GM21423 (cell line): Measurements from ENCODE around the gene PLBD1.

Experiments used
- ATAC-seq: cut with Tn5 transposase; IDR thresholded peaks from one replicate; pipeline ENCODE4 v1.9.1; 2021; ENCODE audit warnings: mild to moderate bottlenecking, moderate library complexity; ENCODE audit not compliant: unreplicated experiment

PLBD1 gene

DNA sequence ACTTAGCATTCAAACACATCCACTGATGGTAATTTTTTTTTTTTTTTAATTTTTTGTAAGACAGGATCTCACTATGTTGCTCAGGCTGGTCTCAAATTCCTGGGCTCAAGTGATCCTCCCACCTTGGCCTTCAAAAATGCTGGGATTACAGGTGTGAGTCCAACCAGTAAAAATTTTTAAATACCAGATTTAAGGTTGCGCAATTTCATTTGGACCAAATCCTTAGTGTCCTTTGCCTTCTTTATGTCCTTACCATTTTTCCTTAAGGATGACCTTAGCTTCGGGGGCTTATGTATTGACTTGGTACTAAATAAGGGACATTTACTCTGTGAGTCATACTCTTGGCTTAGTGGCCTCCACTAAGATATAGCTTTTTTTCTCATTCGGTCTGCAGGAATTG, 4.1 kb upstream of the PLBD1 start:
- no peak for ATAC-seq

GRCh38 chr12:14570231-14570630, 2.5 kb upstream of the PLBD1 start:
- ATAC-seq: no peak

DNA sequence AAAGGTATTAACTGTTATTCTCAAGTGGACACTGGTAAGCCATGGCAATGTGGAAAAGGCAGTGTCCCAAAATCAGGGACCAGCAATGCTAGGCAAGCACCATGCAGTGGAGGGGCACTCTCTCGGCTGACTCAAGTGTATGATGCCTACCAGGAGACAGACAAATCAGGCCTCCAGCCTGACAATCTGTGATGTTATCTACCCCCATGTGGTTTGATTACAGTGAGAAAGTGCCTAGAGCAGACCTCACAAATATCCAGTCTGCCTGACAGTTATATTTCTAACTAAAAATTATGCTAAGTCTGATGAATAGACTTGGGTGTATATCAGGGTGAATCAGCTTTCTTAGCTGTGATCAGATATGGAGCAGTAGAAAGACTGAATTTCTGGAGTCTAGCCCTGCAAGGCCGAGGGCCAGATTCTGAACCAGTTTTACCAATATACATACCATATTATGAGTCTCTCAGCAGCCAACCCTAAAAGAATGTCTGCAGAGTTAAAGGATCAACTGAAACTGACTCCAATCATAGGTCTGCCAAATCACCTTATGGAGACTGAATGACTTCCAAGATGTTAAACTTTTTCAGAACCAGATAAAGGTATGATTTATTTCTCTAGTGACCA, 3.2 kb downstream of the PLBD1 start:
- no peak for ATAC-seq

GRCh38 chr12:14563046-14563445, 4.6 kb downstream of the PLBD1 start:
- ATAC-seq: no peak

DNA sequence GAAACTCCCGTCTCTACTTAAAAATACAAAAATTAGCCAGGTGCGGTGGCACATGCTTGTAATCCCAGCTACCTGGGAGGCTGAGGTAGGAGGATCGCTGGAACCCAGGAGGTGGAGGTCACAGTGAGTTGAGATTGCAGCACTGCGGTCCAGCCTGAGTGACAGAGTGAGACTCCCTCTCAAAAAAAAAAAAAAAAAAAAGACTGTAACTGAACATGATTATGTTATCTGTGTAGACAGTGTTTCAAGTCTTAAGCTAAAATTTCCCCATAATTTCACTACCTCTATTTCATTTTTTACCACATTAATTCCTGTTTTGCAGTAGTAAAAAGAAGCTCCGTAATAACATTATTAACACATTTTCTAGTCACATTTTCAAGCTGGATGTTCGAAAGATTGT, 5.4 kb downstream of the PLBD1 start:
- no peak for ATAC-seq

DNA sequence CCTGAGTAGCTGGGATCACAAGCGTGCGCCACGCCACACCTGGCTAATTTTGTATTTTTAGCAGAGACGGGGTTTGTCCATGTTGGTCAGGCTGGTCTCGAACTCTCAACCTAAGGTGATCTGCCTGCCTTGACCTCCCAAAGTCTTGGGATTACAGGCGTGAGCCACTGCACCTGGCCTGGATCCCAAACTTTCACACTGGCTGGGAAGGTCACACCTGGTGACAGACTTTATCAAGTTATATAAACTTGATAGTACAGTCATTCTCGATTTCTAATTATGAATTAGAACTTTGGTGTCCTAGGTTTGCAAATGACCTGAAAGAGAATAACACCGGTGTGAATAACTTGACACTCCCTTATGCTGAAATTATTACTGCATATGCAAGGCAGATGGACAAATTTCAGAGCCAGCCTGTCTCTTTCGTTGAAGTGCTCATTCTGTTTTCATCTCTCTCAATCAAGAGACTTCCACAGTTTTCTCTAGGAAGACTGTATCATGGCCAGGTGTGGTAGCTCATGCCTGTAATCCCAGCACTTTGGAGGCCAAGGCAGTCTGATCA, 5.9 kb downstream of the PLBD1 start:
- ATAC-seq: no peak

GRCh38 chr12:14560904-14561574, 6.6 kb downstream of the PLBD1 start:
- ATAC-seq: no peak

- no peak for ATAC-seq
Measured at GRCh38 chr12:14558473-14558959, 9.2 kb downstream of the PLBD1 start.

- ATAC-seq: no peak
Measured at GRCh38 chr12:14557966-14558365, 9.7 kb downstream of the PLBD1 start.

DNA sequence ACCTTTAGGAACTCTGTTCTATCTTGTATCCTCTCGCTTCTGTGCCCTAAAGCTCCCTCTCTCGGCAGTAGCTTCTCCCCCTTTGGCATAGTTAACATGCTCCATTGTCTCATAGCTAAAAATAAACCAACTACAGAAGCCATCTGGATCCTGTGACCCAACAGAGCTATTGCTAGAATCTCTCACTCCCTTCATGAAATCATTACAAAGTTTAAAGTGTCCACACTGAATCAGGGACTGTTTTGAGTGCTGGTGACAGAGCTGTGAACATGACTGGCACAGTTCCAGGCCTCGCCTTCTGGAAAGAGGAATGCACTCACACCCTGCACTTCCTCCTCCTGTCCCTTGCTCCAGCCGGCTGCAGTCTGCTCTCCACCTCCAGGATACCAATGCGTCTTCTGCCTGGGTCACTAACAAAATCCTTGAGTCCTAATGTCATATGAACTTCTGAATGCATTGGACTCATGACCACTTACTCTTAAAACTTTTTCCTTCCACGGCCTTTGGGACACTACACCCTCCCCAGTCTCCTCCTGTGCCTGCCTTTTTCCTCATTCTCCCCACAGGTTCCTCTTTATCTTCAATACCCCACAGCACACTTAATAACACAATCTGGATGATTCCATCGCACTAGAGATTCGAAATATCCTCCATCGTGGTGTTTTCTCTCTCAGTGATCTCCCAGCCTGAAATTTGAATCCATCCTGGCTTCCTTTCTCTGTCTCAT, 13.2 kb downstream of the PLBD1 start:
- no peak for ATAC-seq

DNA sequence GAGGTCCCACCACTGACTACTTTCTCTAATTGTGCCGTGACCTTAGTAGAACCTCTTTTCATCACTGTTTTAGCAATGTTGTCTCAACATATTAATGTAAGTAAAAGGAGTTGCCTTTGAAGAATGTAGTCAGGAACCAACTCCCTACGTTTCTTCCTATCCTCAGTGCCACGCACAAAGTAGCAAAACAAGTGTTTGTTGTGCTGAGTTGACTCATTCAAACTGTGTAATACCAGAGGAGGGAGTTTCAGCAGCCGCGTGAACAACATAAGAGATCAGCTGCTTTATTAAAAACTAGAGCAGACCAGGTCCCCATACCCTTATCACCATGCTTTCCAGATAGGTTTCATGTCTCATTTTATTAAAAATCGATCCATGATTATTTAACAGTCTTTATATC, 19.1 kb downstream of the PLBD1 start:
- ATAC-seq: no peak

DNA sequence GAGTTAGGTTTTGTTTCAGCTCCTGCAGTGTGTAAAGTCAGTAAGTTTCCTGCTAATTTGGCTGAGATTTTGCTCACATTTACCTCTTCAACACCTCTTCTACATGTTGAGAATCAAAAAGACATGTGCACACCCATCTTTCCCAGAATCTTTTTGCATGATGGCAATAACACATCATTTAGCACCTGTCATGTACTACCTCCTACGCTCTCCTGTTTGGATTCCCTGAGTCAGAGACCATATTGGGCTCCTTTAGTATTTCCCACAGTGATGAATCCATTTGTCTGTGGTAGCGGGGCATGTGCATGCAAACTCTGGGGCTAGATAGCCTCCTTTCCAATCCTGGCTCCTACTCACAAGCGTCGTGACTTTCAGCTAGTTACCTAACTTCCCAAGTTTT, 20.1 kb downstream of the PLBD1 start:
- no peak for ATAC-seq

DNA sequence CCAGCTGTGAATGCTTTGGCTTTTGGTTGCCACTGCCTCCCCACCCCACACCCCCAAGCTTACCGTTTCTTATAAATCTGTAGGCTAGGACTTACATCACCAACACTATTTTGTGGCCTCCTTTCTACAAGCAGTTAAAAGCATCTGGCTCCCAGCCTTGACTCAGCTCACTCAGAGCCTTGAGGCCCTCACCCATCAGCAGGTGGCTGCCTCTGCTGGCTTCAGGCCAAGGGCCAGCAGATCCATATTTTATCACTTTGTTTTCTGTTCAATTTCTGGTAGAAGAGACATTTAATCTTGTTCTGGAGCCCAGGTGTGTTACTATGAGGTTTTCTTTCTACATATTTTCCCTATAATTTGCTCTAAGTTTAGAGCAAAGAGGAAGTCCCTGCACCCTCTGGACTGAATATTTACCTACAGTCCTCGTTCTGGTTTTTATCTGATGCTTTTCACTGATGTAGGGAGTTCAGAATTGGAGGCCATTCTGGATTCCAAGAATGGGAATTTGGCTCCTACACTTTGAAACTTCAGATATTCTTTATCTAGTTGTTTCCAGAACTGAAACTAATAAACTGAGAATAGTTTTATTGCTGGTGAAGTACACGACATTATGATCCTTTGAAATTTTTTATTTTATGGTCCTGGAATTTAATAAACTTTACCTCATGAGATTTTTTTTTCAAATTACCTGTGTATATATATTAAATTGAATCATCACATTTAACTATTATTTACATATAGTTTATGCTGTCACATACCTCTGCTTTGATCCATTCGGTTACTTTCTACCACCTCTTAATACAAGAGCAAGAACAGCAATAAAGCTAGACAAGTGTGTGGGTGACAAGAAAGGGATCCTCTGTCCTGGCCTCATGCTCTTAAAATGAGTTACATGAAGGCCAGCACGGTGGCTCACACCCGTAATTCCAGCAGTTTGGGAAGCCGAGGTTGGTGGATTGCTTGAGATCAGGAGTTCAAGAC, 22.2 kb downstream of the PLBD1 start:
- ATAC-seq: no peak

- no peak for ATAC-seq
Measured at GRCh38 chr12:14540801-14541462, 26.8 kb downstream of the PLBD1 start.

DNA sequence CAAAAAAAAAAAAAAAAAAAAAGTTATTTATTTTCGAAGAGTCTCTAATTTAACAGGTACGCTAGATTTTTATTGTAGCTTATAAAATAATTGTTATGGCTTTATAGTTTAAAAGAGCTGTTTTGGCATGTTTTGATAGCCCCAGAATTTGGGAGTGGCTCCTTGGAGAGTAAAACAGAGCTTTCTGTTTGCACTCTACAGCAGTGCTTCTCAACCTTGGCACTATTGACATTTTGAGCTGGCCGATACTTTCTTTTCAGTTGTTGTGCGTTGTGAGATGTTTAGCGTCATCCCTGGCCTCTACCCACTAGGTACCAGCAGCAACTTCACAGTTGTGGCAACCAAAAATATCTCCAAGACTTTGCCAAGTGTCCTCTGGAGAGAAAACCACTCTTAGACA, 30.6 kb downstream of the PLBD1 start:
- ATAC-seq: no peak

- no peak for ATAC-seq
Measured at GRCh38 chr12:14532152-14532551, 35.5 kb downstream of the PLBD1 start.

DNA sequence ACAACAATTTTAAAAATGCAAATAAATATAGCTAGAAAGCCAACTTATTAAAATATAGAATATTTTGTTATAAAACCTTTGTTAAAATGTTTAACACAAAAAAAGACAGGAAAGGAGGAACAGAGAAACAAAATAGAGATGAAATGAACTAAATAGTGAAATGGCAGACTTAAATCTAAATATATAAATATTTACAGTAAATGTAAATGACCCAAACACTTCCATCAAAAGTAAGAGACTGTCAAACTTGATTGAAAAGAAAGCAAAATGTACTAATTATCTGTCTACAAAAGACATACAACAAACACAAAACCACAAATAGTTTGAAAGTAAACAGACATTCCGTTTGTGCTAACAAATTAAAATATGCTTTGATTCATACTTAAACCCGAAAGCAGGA, 41.7 kb downstream of the PLBD1 start:
- ATAC-seq: no peak

DNA sequence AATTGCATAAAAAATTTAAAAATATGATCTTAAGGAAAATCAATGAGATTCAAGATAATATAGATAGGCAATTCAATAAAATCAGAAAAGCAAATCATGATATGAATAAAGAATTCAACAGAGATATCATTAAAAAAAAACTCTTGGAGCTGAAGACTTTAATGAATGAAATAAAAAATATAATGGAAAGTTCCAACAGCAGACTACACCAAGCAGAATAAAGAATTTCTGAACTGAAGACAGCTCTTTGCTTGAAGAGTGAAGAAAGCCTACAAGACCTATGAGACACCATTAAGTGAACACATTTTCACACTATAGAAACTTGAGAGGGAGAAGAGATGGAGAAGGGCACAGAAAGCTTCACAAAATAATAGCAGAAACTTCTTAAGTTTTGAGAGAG, 45.9 kb downstream of the PLBD1 start:
- ATAC-seq: no peak

DNA sequence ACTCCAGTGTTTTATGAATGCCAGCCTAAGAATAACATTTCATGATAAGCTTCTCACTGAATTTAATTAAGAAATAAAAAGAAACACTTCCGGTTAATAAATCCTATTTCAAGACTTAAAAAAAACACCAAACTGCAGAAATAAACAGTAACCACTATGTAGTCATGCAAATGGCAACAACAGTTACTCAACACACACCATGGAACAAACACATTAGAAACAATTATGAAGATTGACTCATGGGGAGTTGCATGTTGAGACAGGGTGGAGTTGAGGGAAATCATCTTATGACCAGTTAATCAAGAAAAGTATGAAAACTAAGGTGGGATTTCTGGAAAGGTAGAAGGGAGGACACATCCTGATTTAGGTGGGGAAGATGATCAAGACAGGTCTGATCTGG, 52.7 kb downstream of the PLBD1 start:
- ATAC-seq: no peak
